GM21576 (cell line): ENCODE data around the gene PLEKHG4B.

Experiments
- ATAC-seq: cut with Tn5 transposase; IDR thresholded peaks from one replicate; pipeline ENCODE4 v1.9.1; 2021; ENCODE audit warnings: mild to moderate bottlenecking, moderate library complexity; ENCODE audit not compliant: unreplicated experiment

Gene PLEKHG4B

GRCh38 chr5:74503-75109 is 17.4 kb upstream of the PLEKHG4B start:
- no peak for ATAC-seq

DNA sequence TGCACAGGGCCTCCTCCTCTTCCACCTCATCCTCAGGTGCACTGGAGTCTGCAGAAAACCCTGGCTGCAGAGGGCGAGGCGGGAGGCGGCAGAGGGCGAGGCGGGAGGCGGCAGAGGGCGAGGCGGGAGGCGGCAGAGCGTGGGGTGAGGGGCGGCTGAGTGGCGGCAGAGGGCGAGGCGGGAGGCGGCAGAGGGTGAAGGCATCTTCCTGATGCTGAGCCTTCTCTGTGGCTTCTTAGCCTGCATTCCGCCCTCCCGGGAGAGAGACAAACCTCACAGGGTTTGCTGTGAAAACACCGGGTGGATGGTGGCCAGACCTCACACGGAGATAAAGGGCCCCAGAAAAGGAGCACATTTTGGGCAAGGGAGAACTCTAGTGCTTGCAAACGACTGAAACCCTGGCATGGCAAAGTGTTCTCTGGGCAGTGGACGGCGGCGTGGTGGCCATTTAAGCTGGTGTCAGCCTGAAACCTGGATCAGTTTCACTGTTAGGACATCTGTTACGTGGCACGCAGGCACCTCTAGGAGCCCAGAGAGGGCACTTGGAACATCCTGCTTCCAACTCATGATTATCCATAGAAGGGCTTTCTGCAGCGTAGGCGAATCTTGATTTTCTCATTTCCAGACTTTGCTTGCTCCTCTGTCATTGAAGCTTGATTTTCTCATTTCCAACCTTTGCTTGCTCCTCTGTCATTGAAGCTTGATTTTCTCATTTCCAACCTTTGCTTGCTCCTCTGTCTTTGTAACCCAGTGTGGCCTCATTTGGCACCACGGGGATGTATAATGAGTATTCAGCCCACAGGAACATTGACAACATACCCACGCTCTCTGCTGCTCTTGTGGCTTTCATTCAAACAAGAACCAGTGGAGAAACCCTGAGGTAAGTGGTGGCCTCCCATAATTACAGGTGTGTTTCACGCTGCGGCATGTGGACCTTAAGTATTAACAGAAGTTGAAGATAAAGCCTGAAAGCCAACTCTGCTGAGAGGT is 16.3 kb upstream of the PLEKHG4B start:
- no peak for ATAC-seq

- ATAC-seq: no peak
Observed at GRCh38 chr5:76358-77169, 15.4 kb upstream of the PLEKHG4B start.

DNA sequence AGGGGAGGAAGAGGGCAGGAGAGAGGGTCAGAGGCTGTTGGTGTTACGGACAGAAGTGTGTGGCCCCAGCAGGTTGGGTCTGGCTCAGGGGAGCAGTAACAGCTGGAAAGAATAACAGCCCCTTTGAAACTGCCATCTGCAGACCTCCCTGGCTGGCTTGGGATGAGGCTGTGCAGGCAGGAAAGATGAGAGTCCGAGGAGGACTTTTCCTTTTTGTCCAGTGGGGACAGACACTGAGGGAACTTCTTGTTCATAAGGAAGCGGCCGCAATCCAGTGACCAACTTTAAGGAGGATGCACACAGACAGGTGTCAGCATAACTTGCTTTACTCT is 14.8 kb upstream of the PLEKHG4B start:
- ATAC-seq: no peak

DNA sequence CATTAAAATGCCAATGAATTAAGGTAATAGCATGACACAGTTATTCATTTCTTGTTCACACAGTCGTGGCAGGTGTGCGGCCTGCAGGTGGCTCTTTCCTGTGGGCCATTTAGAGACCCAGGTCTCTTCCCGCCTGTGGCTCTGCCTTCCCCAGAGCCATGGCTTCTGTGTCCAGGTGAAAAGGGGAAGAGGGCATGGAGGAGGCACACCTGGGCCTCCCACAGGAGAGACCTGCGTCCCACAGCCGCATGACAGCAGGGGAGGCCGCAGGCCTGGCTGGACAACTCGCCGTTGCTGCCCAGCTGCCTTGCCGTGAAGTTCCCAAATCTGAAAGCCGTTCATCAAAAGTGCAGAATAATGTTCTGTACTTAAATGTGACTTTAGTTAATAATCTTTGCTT is 14.4 kb upstream of the PLEKHG4B start:
- no peak for ATAC-seq

- ATAC-seq: no peak
Observed at GRCh38 chr5:77957-78804, 13.8 kb upstream of the PLEKHG4B start.

DNA sequence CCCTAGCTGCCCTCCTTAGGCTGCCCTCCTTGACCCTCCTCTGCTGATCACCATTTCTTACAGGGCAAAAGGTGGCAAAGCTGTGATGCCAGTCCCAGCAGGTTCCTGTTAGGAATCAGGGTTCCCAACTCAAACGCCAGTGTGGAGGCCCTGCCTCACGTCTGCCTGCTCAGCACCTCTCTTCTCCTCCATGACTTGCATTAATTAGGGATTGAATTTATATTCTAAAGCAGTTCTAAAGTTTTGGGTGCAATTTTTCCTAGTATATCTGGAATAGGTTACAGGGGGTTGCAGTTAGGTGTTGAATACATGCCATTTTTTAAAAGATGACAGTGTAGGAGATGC is 13.2 kb upstream of the PLEKHG4B start:
- ATAC-seq: no peak

GRCh38 chr5:79263-79662 is 12.7 kb upstream of the PLEKHG4B start:
- ATAC-seq: no peak

- ATAC-seq: no peak
Observed at GRCh38 chr5:79821-80220, 12.1 kb upstream of the PLEKHG4B start.

DNA sequence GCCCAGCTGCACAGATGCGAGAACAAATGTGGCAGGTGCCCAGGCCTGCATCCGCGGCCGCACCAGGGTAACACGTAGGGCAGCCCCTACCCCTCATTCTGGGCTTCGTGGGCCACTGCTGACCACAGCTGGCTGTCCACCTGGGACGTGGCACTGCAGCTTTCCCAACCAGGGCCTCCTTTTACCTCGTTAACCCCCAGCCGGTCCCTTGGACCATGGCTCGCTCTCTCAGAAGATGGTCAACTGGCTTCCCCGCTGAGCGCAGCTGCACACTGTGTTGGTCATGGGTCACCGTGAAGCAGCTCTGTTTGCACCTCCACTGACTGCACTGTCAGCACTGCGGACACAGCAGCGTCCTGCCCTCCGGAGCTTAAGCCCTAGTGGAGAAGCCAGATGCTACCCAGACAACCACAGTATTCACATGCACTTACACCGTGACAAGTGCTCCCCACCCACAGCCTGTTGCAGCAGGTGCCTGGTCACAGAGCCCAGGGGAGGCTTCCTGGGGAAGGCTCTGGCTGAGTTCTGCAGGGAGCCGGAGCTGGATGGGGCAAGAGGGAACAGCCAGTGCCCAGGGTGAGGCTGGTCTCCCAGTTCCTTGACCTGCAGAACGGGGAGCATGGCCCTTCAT is 10.5 kb upstream of the PLEKHG4B start:
- no peak for ATAC-seq

DNA sequence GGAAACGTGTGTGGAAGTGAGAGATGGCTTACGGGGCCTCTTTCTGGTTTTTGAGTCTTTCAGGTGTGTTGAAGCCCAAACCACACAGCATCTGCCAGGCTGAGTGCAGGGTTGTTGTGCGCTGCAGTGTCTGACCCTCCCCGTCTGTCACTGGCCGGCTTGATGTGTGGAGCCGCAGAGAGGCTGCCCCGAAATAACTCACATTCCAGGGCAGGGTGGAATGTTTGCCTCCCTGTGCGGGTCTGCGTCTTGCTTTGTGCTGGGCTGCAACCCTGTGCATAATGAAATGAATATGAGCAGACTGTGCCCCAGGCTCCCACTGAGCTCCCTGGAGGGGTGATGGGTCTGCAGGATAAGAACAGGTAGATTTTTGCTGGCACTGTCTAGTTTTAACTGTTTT is 9.9 kb upstream of the PLEKHG4B start:
- no peak for ATAC-seq

GRCh38 chr5:82570-82969 is 9.4 kb upstream of the PLEKHG4B start:
- ATAC-seq: no peak

GRCh38 chr5:83029-83428 is 8.9 kb upstream of the PLEKHG4B start:
- no peak for ATAC-seq

GRCh38 chr5:85334-85995 is 6.5 kb upstream of the PLEKHG4B start:
- ATAC-seq: no peak

DNA sequence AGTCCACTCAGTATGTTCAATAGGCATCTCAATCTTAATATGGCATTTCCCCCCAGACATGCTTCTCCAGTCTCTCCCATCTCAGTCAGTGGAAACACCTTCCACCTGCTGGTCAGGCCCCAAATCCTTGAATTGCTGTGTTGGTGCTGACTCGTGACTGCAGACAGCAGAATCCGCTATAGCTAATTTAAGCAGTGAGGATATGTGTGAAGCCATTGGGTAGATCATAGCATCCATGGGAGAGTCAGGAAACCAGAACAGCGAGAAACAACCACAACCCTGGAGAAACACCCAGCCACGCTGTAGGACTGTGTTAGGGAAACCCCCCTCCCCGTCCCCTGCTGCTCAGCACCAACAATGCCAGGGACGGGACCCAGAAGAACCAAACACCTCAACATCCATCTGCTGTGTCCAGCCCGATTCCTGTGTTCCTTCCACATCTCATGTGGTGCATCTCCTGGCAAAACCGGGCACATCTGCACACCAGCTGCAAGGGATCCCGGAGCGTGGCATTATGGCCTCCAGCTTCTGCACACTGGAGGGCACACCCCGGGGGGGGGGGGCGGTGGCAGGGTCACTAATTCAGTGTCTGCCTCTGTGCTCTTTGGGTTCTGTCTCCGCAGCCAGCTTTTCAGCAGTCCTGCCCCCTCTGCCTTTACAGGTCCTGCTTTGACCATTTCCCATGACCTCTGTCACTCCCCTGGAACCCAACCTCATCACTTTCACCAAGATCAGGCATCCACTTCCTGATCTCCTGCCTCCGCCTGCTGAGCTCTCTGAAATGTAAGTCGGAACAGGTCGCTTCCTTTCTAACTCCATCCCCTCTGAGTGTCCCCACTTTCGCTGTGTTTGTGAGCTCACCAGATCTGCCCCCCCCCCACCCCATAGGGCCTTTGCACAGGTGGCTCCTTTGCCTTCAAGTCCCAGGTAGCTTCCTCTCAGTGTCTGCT is 2.4 kb upstream of the PLEKHG4B start:
- ATAC-seq: no peak

DNA sequence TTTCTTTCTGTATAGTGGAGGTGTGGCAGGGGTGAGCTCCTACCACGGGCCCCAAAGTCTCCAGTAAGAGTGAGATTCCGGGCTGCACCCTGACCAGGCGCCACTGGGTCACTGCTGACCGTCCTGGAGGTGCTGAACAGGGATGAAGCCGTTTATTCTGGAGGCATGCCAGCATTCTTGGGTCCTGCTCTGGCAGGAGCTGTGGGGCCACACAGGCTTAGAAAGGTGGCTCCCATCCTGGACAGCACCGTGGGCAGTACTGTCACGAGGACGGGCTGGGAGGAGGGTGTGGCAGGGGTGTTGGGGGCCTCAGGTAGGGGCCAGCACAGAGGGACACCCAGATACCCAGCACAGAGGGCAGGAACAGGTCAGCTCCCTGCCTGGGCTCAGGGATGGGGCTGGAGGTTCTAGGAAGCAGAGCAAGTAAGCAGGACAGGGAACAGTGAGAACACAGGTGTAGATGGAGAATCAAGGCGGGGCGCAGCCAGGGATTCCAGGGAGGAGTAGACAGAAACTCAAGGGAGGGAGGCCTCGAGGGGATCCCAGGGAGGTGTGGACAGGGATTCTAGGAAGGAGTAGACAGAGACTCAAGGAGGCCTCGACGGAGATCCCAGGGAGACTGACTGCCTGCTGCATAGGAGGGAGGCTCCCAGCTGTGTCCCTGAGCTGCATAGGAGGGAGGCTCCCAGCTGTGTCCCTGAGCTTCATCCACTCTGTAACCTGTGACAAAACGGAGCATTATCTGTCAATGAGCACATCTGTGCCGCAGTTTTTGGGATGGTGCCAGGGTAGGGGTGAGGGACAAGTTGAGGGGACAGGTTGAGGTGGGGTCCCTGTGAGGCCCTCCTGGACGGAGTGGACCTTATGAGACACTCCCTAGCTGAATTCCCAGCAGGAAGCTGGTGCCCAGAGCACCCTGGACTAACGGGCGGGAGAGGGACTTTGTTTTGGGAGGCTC is 1.1 kb upstream of the PLEKHG4B start:
- ATAC-seq: no peak

DNA sequence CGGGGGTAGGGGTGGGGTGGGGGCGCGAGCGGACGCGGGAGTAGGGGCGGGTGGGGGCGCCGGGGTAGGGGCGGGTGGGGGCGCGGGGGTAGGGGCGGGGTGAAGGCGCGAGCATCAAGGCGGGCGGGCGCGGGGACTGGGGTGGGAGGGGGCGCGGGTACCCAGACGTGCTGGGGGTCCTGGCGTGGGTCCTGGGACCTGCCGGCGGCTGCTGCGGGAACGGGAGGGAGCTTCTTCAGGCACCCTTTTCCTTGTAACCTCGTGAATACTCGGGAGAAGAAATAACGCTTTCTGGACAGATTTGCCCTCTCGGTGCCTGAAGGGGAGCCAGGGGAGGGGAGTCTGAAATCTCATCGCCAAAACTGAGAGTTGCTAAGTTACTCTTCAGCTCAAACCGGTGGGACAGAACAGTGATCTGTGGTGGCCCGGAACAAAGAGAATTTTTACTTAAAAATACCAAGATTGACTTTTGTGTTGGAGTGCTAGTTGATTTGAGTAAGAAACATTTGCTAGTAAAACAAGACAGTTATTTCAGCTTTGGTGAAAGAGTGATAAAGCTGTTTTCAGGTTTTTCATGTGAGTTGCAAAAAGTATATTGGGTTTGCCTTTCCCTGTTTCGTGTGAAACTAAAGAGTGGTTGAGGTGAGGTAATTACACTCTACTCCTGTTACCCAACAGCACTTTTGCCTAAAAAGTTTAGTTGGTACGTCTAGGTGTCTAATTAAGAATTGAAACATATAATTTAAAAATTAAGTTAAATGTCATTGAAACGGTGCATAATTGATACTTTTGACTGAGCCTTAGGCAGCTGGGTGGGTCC is 643 bp downstream of the PLEKHG4B start:
- ATAC-seq: no peak
